Measurements from ENCODE around the gene PTPRD.
"Not testable (repeated sequence)": the region's sequence is repeated elsewhere in the genome, so short reads cannot be mapped to it uniquely, and the experiment has no call there.

PTPRD gene

DNA sequence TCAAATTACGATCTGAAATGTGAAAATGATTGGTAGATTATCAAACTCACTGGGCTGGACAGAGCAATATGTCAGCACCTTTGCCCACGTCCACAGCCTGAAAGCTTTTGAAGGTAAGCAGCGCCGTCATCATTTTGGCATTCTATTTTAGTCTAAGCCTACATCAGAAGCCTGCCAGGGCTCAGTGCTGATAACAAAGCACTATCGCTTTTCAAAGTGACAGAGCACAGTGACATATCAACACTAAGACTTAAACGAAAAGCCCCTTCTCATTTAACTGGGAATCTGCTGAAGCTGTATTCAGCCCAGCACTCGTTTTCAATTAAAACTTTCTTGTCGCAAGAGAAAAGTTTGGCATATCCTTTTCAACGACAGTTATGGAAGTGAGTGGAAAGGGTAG is 1076.3 kb downstream of the PTPRD start:
- in situ Hi-C loops (cut with MboI; ENCODE audit: low sequenced_read_pairs), result no loop called here

DNA sequence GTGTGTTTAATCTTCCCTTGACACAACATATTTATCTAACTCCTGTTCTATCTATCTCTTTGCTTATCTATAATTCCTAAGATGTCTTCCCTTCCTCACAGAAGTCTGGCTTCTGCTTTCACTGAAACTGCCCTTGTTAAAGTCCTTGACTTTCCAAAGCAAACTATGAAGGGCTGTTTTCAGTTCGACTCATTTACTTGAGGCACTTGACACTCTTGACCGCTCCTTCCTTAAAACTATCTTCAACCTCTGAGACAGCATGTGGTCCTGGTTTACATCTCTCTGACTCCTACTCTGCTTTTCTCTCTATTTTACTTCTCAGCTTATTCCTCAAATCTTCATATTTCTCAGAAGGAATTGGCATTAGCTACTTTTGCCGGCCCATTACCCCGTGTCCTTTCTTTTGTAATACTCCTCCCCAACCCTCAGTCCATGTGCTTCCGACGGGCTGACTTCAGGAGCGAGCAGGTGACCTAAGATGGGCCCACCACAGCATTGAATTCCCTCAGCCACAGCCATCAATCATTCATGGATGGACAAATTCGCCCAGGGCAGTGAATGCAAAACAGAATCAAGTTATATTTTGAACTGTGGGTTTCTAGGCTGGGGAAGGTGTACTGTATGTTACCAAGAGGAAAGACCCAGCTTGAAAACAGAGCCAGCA is 1089.2 kb downstream of the PTPRD start:
- in situ Hi-C loops (cut with MboI; ENCODE audit: low sequenced_read_pairs), result no loop called here

DNA sequence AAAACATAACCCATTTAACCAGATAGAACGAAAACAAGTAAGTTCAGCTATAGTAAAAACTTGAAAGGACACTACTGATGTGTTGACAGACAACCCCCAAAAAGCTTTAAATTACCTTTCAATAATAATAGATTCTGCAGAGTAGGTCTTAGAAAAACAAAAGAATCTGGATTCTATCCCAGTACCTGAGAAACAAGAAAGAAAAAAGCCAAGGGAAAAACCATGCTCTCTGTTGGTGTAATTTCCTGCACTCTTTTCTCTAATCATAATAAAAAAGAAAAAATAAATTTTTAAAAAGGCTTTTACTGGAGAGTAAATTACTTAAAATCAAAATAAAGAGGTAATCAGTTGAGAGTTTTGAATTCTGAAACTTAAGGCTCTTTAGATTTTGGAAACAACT is 1090.4 kb downstream of the PTPRD start:
- in situ Hi-C loops (cut with MboI; ENCODE audit: low sequenced_read_pairs), result no loop called here

DNA sequence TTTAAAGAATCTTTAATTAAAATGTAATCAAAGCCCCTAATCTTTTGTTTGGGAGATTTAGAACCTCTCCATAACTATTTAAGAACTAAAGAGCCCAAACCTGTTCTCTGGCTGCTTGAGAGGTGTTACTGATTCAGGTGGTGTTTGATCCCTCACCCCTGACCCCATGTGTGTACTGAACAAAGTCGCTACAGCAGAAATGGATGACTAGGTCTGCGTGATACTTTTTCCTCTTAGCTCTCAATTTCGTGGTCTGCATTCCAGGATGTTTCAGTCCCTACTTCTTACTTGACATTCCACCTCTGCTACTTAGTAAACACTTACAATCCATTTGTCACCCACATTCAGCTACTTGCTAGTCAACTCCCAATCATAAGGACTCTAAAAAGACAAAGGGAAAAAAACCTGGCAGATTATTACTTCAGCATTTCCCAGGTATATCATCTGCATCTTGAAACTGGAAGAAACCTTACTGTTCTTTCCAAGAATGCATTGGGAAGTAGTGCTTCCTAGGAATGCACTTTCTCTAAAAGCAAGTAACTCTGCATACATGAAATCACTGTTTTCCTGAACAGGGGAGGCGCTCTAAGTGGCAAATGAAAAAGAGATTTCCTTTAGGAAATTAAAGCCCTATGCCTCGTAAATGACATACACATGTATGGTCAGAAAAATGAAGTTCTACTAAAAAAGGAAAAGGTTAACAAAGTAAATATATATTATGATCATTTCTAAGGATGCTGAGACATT is 1091.6 kb downstream of the PTPRD start:
- in situ Hi-C loops (cut with MboI; ENCODE audit: low sequenced_read_pairs), result no loop called here

DNA sequence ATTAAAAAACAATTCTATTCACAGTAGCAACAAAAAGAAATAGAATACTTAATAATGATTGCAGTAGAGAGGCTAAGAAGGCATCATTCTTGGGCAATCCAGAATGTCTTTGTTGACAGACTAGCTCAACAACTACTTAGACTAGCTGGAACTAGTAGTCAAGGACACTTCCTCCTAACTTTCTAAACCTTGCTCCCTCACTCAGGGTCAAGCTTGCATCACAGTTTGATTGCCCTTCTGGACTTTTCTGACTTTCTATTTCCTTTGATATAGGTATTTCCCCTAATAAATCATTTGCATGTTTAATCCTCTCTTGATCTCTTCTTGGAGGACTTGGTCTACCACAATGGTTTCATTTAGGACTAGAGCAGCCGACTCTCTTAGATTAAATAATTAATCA is 1107.9 kb downstream of the PTPRD start:
- in situ Hi-C loops (cut with MboI; ENCODE audit: low sequenced_read_pairs), result no loop called here

DNA sequence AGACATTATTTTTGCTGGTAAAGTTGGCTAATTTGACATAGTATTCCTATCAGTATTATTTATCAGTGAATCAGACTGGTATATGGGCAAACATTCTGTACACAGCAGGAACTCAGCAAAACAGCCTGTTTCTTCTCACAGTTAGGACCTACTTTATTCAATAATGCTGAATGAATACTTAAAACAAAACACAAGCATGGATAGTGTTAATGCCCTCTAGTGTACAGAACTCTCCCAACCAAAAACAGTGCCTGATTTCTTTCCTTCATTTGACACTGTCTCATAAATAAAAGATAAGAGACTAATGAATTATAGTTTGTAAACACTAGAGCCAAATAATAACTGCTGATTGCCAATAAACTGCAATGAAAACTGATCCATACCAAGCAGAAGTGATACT is 1113.3 kb downstream of the PTPRD start:
- in situ Hi-C loops (cut with MboI; ENCODE audit: low sequenced_read_pairs), result no loop called here

DNA sequence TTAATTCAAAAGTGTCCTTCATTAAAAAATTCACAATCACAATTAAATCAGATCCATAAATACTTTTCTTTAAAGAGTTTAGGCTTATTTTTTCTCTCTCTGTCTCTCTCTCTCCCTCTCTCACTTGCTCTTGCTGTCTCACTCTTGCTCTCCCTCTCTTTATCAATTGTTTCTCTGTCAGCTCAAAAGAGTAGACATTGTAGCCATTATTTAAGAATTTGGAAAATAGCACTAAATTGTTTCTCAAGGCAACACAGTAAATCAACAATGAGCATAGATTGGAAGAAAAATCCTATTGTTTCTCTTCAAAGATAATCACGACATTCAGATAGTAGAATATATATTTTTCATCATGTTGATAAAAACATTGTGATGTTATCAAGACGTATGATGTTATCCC is 1114.0 kb downstream of the PTPRD start:
- in situ Hi-C loops (cut with MboI; ENCODE audit: low sequenced_read_pairs), result no loop called here

DNA sequence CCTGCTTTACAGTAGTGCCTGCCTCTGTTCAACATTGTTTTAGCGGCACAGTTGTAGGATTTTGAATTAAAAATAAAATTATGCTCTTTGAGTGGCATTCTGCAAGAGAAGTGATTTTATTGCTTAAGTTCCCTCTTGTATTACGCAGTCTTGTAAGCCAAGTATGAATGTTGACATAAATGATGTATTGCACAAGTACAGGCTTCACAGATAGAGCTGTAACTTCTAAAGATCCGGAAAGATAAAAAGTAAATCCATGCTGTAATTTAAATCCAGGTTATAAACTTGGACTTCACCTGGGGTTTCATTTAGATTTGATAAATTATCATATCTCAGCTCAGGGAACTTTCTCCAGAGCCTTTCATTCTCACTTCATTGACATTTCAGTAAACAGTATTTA is 1114.7 kb downstream of the PTPRD start:
- in situ Hi-C loops (cut with MboI; ENCODE audit: low sequenced_read_pairs), result no loop called here

DNA sequence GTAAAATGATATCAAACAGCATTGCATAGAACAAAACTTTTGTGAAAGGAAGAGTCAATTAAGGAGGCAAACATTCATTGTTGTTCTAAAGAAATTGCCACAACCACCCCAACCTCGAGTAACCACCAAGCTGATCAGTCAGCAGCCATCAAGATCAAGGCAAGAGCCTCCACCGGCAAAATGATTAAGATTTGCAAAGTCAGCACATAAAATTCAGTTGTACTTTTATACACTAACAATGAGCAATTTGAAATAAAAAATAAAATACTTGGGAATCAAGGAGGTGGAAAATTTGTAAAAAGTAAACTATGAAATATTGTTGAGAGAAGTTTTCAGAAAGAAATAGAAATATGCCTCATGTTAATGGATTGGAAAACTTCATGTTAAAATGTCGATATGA is 1118.5 kb downstream of the PTPRD start:
- in situ Hi-C loops (cut with MboI; ENCODE audit: low sequenced_read_pairs), result no loop called here

DNA sequence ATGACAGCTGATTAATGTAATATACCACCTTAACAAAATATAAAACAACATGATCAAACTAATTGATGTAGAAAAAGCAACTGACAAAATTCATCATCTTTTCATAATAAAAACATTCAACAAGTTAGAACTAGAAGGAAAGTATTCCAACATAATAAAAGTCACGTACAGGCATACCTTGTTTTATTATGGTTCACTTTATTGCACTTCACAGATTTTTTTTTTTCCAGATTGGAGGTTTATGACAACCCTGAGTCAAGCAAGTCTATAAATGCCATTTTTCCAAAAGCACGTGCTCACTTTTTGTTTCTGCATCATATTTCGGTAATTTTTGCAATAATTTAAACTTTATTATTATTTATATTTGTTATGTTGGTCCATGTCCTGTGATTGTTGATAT is 1120.3 kb downstream of the PTPRD start:
- in situ Hi-C loops (cut with MboI; ENCODE audit: low sequenced_read_pairs), result no loop called here

DNA sequence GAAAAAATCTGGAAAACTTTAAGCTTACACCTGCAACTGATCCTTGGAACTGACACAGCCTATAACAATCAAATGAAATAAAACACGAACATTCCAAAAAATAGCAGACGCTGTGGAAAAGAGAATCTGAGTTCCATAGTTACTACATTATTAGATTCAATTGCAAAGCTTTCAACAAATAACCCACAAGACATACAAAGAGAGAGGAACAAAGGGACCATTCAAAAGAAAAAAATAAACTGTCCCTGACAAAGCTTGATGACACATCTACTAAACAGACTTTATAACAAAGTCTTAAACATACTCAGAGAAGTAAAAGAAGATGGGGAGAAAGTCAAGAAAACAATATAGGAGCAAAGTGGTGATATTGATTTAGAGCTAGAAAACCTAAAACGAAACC is 1123.6 kb downstream of the PTPRD start:
- in situ Hi-C loops (cut with MboI; ENCODE audit: low sequenced_read_pairs), result no loop called here

DNA sequence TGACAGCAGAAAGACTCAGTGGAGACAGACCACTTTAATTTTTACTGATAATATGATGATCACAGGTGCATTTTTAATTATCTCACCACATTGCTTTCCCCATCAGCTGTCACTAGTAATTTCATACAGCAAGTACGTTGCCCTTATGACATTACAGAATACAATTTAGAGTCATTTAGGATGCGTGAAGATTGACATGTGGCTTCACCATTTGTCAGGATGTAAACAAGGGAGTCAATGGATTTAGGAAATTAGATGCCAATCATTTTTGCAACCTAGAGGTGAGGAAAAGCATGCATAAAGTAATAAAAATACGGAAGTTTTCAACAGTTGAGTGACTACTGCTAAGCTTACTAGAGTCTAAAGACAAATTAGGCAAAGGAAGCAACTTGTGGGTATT is 1129.6 kb downstream of the PTPRD start:
- in situ Hi-C loops (cut with MboI; ENCODE audit: low sequenced_read_pairs), result no loop called here

DNA sequence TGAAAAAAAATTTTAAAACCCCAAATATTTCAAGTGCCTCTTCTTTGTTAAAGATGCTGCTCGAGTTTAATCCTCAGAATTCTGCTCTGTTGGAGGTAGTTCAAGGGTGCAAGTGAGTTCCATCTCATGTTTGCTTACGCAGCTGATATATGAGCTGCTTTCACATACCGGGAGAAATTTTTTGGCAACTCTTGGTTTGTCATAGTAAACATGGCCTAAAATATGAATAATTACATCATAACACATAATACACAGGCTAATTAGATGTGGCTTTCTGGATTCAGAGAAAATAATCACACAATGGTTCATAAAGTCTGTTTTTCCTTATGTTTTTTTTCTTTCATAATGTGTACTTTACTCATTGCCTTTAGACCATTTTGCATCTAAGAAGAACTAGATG is 1134.1 kb downstream of the PTPRD start:
- in situ Hi-C loops (cut with MboI; ENCODE audit: low sequenced_read_pairs), result no loop called here

DNA sequence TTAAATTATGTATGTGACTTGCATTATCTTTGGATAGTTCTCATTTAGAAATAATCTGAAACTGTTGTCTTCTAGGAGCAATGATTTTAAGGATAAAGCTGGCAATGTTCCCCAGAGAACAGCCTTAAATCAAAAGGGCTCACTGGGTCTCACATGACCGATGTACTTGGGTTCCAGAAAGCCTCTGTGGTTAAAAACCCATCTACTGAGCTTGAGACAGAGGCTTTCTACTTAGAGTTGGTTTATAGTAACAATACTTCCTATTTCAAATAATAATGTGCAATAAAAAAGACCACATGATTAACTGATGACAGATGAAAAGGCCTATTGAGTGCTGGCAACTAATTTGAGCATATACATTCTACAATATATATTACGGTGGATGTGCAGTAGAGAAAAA is 1143.5 kb downstream of the PTPRD start:
- in situ Hi-C loops (cut with MboI; ENCODE audit: low sequenced_read_pairs), result no loop called here

DNA sequence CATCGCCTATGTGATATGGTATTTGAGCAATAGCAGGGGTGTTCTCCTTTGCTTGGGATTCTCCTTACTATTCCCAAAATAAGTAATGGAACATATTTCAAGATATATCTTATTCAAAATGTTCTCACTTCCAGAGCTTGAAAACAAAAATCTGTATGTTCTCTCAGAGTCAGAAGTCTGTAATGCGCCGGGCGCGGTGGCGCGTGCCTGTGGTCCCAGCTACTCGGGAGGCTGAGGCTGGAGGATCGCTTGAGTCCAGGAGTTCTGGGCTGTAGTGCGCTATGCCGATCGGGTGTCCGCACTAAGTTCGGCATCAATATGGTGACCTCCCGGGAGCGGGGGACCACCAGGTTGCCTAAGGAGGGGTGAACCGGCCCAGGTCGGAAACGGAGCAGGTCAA is 1170.9 kb downstream of the PTPRD start:
- in situ Hi-C loops (cut with MboI; ENCODE audit: low sequenced_read_pairs), result not testable (repeated sequence)

DNA sequence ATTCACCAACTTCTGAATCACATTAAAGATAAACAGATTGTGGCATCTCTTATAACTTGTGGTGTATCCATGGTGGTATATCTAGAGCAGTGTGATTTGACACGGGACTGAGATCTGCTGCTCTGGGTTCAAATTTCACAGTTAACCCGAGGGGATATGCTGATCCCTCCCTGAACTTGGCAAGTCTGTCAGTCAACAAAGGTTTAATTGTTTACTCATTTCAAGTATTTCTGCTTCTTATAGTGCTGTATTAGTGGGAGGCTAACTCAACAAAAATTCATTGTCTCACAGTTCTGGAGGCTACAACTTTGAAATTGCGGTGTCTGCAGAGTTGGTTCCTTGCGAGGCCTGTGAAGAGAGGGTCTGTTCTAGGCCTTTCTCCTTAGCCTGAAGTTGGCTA is 1175.2 kb downstream of the PTPRD start:
- in situ Hi-C loops (cut with MboI; ENCODE audit: low sequenced_read_pairs), result no loop called here

DNA sequence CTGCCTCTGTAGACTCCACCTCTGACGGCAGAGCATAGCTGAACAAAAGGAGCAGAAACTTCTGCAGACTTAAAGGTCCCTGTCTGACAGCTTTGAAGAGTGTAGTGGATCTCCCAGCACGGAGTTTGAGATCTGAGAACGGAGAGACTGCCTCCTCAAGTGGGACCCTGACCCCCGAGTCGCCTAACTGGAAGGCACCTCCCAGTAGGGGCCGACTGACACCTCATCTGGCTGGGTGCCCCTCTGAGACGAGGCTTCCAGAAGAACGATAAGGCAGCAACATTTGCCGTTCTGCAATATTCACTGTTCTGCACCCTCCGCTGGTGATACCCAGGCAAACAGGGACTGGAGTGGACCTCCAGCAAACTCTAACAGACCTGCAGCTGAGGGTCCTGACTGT is 1186.3 kb downstream of the PTPRD start:
- in situ Hi-C loops (cut with MboI; ENCODE audit: low sequenced_read_pairs), result not testable (repeated sequence)

DNA sequence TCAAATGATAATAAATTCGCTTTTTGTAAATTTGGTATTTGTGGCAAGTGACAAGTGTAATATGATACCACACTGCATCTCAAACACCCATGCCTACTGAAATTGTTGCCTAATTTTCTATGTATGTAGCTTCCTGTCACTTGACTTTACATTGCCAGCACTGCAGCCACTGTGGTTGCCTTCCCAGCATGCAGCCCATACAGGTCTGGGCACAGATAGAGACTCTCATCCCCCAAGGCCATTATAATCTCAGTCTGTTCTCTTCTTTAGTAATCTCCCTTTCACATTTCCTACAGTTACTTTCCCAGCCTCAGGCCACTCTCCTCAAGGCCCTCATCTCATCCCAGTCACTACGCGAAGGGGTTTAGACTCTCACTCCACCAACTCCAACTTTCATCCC is 1200.6 kb downstream of the PTPRD start:
- in situ Hi-C loops (cut with MboI; ENCODE audit: low sequenced_read_pairs), result no loop called here

DNA sequence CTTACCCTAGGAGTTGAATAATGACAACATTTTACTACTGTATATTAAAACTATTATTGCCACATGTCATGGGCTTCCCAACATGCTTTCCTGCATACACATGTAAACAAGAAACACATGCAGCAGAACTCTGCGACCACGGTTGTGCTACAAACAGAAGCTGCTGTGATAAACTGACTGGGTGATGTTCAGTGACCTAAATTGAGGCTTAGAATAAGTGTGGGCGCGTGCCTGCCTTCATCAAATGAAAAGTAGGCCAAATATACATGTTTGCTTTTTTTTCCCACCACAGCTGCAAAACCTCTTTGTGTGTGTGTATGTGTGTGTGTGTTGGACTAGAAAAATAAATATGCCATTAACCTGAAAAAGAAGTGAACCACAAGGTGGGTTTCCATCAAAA is 1202.1 kb downstream of the PTPRD start:
- in situ Hi-C loops (cut with MboI; ENCODE audit: low sequenced_read_pairs), result no loop called here

DNA sequence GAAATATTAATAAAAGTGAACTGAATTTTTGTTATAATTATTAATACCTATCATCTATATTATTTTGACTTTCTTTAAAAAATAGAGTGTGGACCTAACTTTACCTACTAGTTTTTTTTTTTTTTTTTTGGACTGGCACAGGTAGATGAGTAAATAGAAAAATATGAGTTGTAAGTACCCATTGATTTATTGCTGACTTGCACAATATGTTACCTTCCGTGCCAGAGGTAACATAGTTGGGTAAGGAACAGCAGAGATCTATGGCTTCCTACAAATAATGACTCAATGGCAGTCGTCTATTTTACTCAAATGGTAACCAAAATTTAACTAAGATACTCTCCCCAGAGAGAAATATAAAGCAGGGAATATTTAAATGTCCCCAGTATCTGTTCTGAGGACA is 1212.8 kb downstream of the PTPRD start:
- in situ Hi-C loops (cut with MboI; ENCODE audit: low sequenced_read_pairs), result no loop called here

DNA sequence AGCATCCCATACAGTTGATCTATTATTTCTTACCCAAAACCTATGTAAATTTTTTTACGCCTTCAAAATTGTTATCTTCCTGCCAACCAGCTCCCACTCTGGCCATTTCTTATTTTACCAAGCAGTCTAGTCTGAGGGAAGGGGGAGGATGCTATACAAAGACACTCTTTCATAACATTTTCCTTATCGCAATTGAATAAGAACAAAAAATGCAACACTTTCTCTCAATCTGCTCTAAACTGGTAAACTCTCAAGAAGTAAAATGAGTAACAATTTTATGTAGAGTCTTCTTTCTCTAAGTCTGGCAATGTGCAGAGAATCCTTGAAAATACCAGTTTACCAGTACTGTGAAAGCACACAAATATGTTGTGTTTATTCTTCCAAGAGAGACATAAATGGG is 1216.3 kb downstream of the PTPRD start:
- in situ Hi-C loops (cut with MboI; ENCODE audit: low sequenced_read_pairs), result no loop called here

DNA sequence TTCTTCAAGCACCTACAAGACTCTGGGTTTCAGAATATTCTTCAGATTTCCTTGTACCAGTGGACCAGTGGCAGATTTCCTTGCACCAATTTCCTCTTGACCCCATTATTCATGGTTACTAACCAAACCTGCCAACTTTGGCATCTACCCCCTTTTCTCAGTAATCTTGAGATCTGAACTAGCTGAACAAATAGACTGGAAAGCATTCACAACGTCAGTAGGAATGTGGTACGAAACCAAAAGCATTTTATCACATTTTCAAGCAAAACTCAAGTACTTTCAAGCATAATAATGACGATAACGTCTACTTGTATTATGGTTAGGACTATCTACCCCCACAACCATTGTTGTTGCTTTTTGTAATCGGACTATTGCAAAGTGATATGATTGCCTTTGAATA is 1217.3 kb downstream of the PTPRD start:
- in situ Hi-C loops (cut with MboI; ENCODE audit: low sequenced_read_pairs), result no loop called here

DNA sequence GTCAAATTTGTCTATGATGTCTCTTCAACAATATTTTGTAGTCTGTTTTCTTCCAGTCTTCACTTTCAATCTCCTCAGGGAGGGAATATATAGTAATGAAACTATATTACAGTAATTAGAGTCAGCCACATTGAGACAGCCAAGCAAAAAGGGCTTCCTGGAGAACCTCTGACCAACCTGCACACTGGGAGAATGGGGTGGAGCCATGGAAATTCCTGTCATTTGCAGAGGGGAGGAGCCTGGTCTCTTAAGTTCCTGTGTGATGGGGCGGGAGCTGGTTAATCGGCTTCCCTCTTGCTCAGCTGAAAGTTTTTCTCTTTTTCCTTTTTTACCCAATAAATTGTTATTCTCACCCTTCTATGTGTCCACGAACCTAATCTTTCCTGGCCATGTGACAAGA is 1220.0 kb downstream of the PTPRD start:
- in situ Hi-C loops (cut with MboI; ENCODE audit: low sequenced_read_pairs), result no loop called here

Data from HL-60/S4 treated with phorbol 12-myristate 13-acetate at 8.2 ng/mL for 4 days and 3 days (cell line).